ENCODE results near the gene DNAH9. TPM values are rescaled to one million over a fixed set of nuclear protein-coding genes. Genes with fewer than 3 reads are reported as not detected.

DNAH9 gene
- total RNA-seq, 1 experiment from 2014 or later, result not detected

- Mint-ChIP-seq H3K27ac (ENCODE audit: unreplicated experiment) (no peak overlapping the region), H3K4me1 (ENCODE audit: low read depth, unreplicated experiment) (no peaks in the 10 kb centered on the region), H3K9me3 (ENCODE audit: unreplicated experiment) (no peaks in the 10 kb centered on the region), H3K4me3 (ENCODE audit: unreplicated experiment) (no peak overlapping the region), H3K36me3 (ENCODE audit: insufficient read depth, unreplicated experiment) (no peaks in the 10 kb centered on the region), H3K27me3 (ENCODE audit: insufficient read depth, unreplicated experiment) (no peaks in the 10 kb centered on the region)
- H3K4me3 ChIP-seq (ENCODE audit: low read depth, low read length), result no peak overlapping the region
- H3K36me3 ChIP-seq (ENCODE audit: control insufficient read depth, insufficient read depth, low read length), result no peaks in the 10 kb centered on the region
- no TSS peak for BruUV-seq (replicated peaks)
- no peak for DNase-seq
- intact Hi-C loops (cut with micrococcal nuclease; ENCODE audit: unreplicated experiment), result no loop called here
- ChIA-PET POLR2A (no interaction called here), CTCF (no interaction called here)
- no peak for TF ChIP-seq CTCF (IDR thresholded peaks at IDR 0.05; ENCODE audit: insufficient read depth in 1 of 2, low read depth in 1 of 2, low read length in 1 of 2, severe bottlenecking in 1 of 2, unreplicated experiment in 1 of 2)
- H3K4me1 ChIP-seq, result no peaks in the 10 kb centered on the region
- H3K27me3 ChIP-seq (replicated peaks; ENCODE audit: control insufficient read depth, insufficient read depth, low read length), result no peaks in the 10 kb centered on the region
- no peaks in the 10 kb centered on the region for H3K9me3 ChIP-seq
Observed at GRCh38 chr17:11671126-11671525, 72.9 kb downstream of the DNAH9 start.

- no peak for DNase-seq
- BruUV-seq (replicated peaks), result no TSS peak
- Mint-ChIP-seq H3K36me3 (ENCODE audit: insufficient read depth, unreplicated experiment) (no peaks in the 10 kb centered on the region), H3K4me3 (ENCODE audit: unreplicated experiment) (no peak overlapping the region), H3K27me3 (ENCODE audit: insufficient read depth, unreplicated experiment) (peaks cover 8% of the 10 kb centered on the region), H3K9me3 (ENCODE audit: unreplicated experiment) (no peaks in the 10 kb centered on the region), H3K4me1 (ENCODE audit: low read depth, unreplicated experiment) (no peaks in the 10 kb centered on the region), H3K27ac (ENCODE audit: unreplicated experiment) (no peak overlapping the region)
- Histone ChIP-seq H3K4me1 (no peaks in the 10 kb centered on the region), H3K27me3 (replicated peaks; ENCODE audit: control insufficient read depth, insufficient read depth, low read length) (no peaks in the 10 kb centered on the region), H3K9me3 (no peaks in the 10 kb centered on the region), H3K36me3 (ENCODE audit: control insufficient read depth, insufficient read depth, low read length) (no peaks in the 10 kb centered on the region), H3K4me3 (ENCODE audit: low read depth, low read length) (no peak overlapping the region)
- POLR2A ChIA-PET, result no interaction called here
- CTCF ChIA-PET, result no interaction called here
- TF ChIP-seq CTCF (IDR thresholded peaks at IDR 0.05; ENCODE audit: insufficient read depth in 1 of 2, low read depth in 1 of 2, low read length in 1 of 2, severe bottlenecking in 1 of 2, unreplicated experiment in 1 of 2), result no peak
- intact Hi-C loops (cut with micrococcal nuclease; ENCODE audit: unreplicated experiment), result no loop called here
Observed at GRCh38 chr17:11682646-11683045, 84.4 kb downstream of the DNAH9 start.

- Histone ChIP-seq H3K9me3 (no peaks in the 10 kb centered on the region), H3K36me3 (ENCODE audit: control insufficient read depth, insufficient read depth, low read length) (no peaks in the 10 kb centered on the region), H3K4me3 (ENCODE audit: low read depth, low read length) (no peak overlapping the region), H3K27me3 (replicated peaks; ENCODE audit: control insufficient read depth, insufficient read depth, low read length) (no peaks in the 10 kb centered on the region), H3K4me1 (no peaks in the 10 kb centered on the region)
- TF ChIP-seq CTCF (IDR thresholded peaks at IDR 0.05; ENCODE audit: insufficient read depth in 1 of 2, low read depth in 1 of 2, low read length in 1 of 2, severe bottlenecking in 1 of 2, unreplicated experiment in 1 of 2), result no peak
- no peak overlapping the region for H3K4me3 Mint-ChIP-seq (ENCODE audit: unreplicated experiment)
- DNase-seq, result no peak
- no peak overlapping the region for H3K27ac Mint-ChIP-seq (ENCODE audit: unreplicated experiment)
- no peaks in the 10 kb centered on the region for H3K36me3 Mint-ChIP-seq (ENCODE audit: insufficient read depth, unreplicated experiment)
- H3K4me1 Mint-ChIP-seq (ENCODE audit: low read depth, unreplicated experiment), result no peaks in the 10 kb centered on the region
- no peaks in the 10 kb centered on the region for H3K27me3 Mint-ChIP-seq (ENCODE audit: insufficient read depth, unreplicated experiment)
- POLR2A ChIA-PET, result no interaction called here
- BruUV-seq (replicated peaks), result no TSS peak
- intact Hi-C loops (cut with micrococcal nuclease; ENCODE audit: unreplicated experiment), result no loop called here
- CTCF ChIA-PET, result no interaction called here
- no peaks in the 10 kb centered on the region for H3K9me3 Mint-ChIP-seq (ENCODE audit: unreplicated experiment)
Observed at GRCh38 chr17:11690681-11691080, 92.4 kb downstream of the DNAH9 start.
